Tibial nerve (tissue), 4 donors: ENCODE measurements around the gene SRSF2. TPM values are rescaled to one million over a fixed set of nuclear protein-coding genes. Genes with fewer than 3 reads are reported as not detected.
"Not testable (repeated sequence)": the region's sequence is repeated elsewhere in the genome, so short reads cannot be mapped to it uniquely, and the experiment has no call there.

Source experiments
- DNase-seq, 2 donors: peaks; one replicate each; pipeline ENCODE4 v3.0.0-alpha.2; 2019; ENCODE audit warnings: low spot score in 2 of 2
- H3K27ac ChIP-seq, 4 donors: fragments of 200-600 bp; sonication (generic) in 3 of 4; one replicate each; pipeline ENCODE4 v1.5.1; 2017 to 2019; ENCODE audit warnings: mild to moderate bottlenecking in 1 of 4
- H3K27me3 ChIP-seq, 2 donors: fragments of 200-600 bp; sonication (generic) in 1 of 2; one replicate each; pipeline versions ENCODE4 v1.5.1 to v1.6.0; 2017 to 2019
- H3K36me3 ChIP-seq, 3 donors: fragments of 200-600 bp; sonication (generic); one replicate each; pipeline ENCODE4 v1.5.1; 2018 to 2019
- H3K4me1 ChIP-seq, 4 donors: fragments of 200-600 bp; sonication (generic) in 3 of 4; one replicate each; pipeline ENCODE4 v1.5.1; 2017 to 2019
- H3K4me3 ChIP-seq, 4 donors: fragments of 200-600 bp; sonication (generic) in 3 of 4; one replicate each; pipeline ENCODE4 v1.5.1; 2017 to 2019; ENCODE audit warnings: mild to moderate bottlenecking in 1 of 4, moderate library complexity in 1 of 4
- H3K9me3 ChIP-seq, 4 donors: fragments of 200-600 bp; sonication (generic) in 3 of 4; one replicate each; pipeline ENCODE4 v1.5.1; 2017 to 2019
- CTCF ChIP-seq, 5 experiments: fragments of 200-600 bp in 3 of 5; fragments of 450-650 bp in 2 of 5; sonication (generic) in 3 of 5; IDR thresholded peaks; one replicate each; pipeline ENCODE4 v1.5.1; 2016 to 2019; ENCODE audit warnings: antibody characterized with exemption in 5 of 5, mild to moderate bottlenecking in 3 of 5, moderate library complexity in 2 of 5
- EP300 ChIP-seq, 2 donors: sonication (generic); formaldehyde crosslinking; IDR thresholded peaks; one replicate each; pipeline ENCODE4 v1.6.1; 2017; ENCODE audit warnings: antibody characterized with exemption in 2 of 2, mild to moderate bottlenecking in 1 of 2
- POLR2A ChIP-seq, 2 donors: fragments of 450-650 bp; IDR thresholded peaks; one replicate each; pipeline ENCODE4 v1.6.1; 2017; ENCODE audit warnings: antibody characterized with exemption in 2 of 2, mild to moderate bottlenecking in 2 of 2, moderate library complexity in 2 of 2
- WGBS, 2 donors: methylation state at CpG; one replicate each; pipeline ENCODE4 v1.1.5; 2018; 5-methylcytosine and 5-hydroxymethylcytosine counted together
- total RNA-seq, 4 donors: library from RNA; depleted of rRNA; stranded (reverse); fragments of >200 nt; gene quantifications; one replicate each; pipeline ENCODE4 v1.1.0, GENCODE V29; 2016

Gene SRSF2
- total RNA-seq, 4 donors from 2014 or later = 196 to 452 (median 271) TPM

- H3K36me3 ChIP-seq = peaks cover 0 to 58% (median 13%) of the 10 kb centered on the region in 3 donors
- H3K4me1 ChIP-seq = peaks cover 0 to 76% (median 40%) of the 10 kb centered on the region in 4 donors
- TF ChIP-seq CTCF (IDR thresholded peaks at IDR 0.05) = no peak
- no peak for TF ChIP-seq POLR2A (IDR thresholded peaks at IDR 0.05)
- TF ChIP-seq EP300 (IDR thresholded peaks at IDR 0.05) = no peak
- WGBS, 2 donors = 11 to 12% methylated on average over 5 of the region's 5 CpGs
- no peaks in the 10 kb centered on the region for H3K9me3 ChIP-seq
- DNase-seq = no peak
- peak overlapping the region in 3 of 4 donors; percentile 81 to 98 (median 90) for H3K4me3 ChIP-seq
- H3K27ac ChIP-seq = peak overlapping the region; percentile 99 to 100 (median 100)
- H3K27me3 ChIP-seq = no peaks in the 10 kb centered on the region
Observed at GRCh38 chr17:76735006-76735405, 2.1 kb downstream of the SRSF2 start.

GRCh38 chr17:76734080-76734840 is 2.9 kb downstream of the SRSF2 start:
- Histone ChIP-seq H3K4me3 (peak overlapping the region in 2 of 4 donors; percentile 1 to 98), H3K27me3 (no peaks in the 10 kb centered on the region), H3K36me3 (peaks cover 0 to 65% (median 13%) of the 10 kb centered on the region in 3 donors), H3K4me1 (peaks cover 0 to 75% (median 38%) of the 10 kb centered on the region in 4 donors), H3K27ac (peak overlapping the region in 3 of 4 donors; percentile 57 to 100 (median 99)), H3K9me3 (no peaks in the 10 kb centered on the region)
- WGBS, 2 donors = 16 to 18% methylated on average over 8 of the region's 8 CpGs
- TF ChIP-seq EP300 (IDR thresholded peaks at IDR 0.05) (no peak), CTCF (IDR thresholded peaks at IDR 0.05) (no peak), POLR2A (IDR thresholded peaks at IDR 0.05) (no peak)
- DNase-seq = no peak

- peaks cover 0 to 65% (median 13%) of the 10 kb centered on the region in 3 donors for H3K36me3 ChIP-seq
- no peaks in the 10 kb centered on the region for H3K9me3 ChIP-seq
- no peak overlapping the region for H3K4me3 ChIP-seq
- 62 to 70% methylated on average over 1 of the region's 1 CpG for whole genome bisulfite sequencing, 2 donors
- no peak for TF ChIP-seq EP300 (IDR thresholded peaks at IDR 0.05)
- no peak for TF ChIP-seq POLR2A (IDR thresholded peaks at IDR 0.05)
- H3K27me3 ChIP-seq = no peaks in the 10 kb centered on the region
- DNase-seq = no peak
- H3K27ac ChIP-seq = peak overlapping the region in 1 of 4 donors; percentile 100
- peaks cover 0 to 75% (median 35%) of the 10 kb centered on the region in 4 donors for H3K4me1 ChIP-seq
Observed at GRCh38 chr17:76733618-76733957, 3.5 kb downstream of the SRSF2 start.

- Histone ChIP-seq H3K9me3 (no peaks in the 10 kb centered on the region), H3K27me3 (no peaks in the 10 kb centered on the region), H3K4me1 (peaks cover 0 to 78% (median 36%) of the 10 kb centered on the region in 4 donors), H3K4me3 (no peak overlapping the region), H3K36me3 (peaks cover 0 to 65% (median 13%) of the 10 kb centered on the region in 3 donors), H3K27ac (no peak overlapping the region)
- TF ChIP-seq POLR2A (IDR thresholded peaks at IDR 0.05) (no peak), EP300 (IDR thresholded peaks at IDR 0.05) (no peak), CTCF (IDR thresholded peaks at IDR 0.05) (no peak)
- no peak for DNase-seq
- WGBS, 2 donors = 53 to 68% methylated on average over 3 of the region's 3 CpGs
Observed at GRCh38 chr17:76732734-76733617, 4.2 kb downstream of the SRSF2 start.

- not testable (repeated sequence) for DNase-seq, H3K9me3 ChIP-seq, H3K4me3 ChIP-seq, H3K27ac ChIP-seq, H3K27me3 ChIP-seq
- 86 to 87% methylated on average over 13 of the region's 13 CpGs for WGBS, 2 donors
- Histone ChIP-seq H3K4me1 (peaks cover 0 to 86% (median 43%) of the 10 kb centered on the region in 4 donors), H3K36me3 (peaks cover 0 to 65% (median 13%) of the 10 kb centered on the region in 3 donors)
Observed at GRCh38 chr17:76731800-76732733, 5.1 kb downstream of the SRSF2 start.
